A673 (cell line): ENCODE data around the gene SH2D2A. TPM values are rescaled to one million over a fixed set of nuclear protein-coding genes. Genes with fewer than 3 reads are reported as not detected.
A peak's percentile ranks its signal among the peaks of the same experiment; 100 is the strongest.

Source experiments
- Bru-seq: library from RNA; stranded (reverse); fragments of 400-500 nt; gene quantifications from one replicate; lab custom pipeline; 2021; lab: Mats Ljungman, UMichigan
- BruChase-seq, 2 experiments: library from RNA; stranded (reverse); fragments of 400-500 nt; gene quantifications; one replicate each; lab custom pipeline; 2021; lab: Mats Ljungman, UMichigan
- BruUV-seq: library from RNA; stranded (reverse); fragments of 400-500 nt; replicated peaks from 2 replicates; lab custom pipeline; 2021; lab: Mats Ljungman, UMichigan
- CTCF ChIA-PET: fragments of 300-600 bp; sonication (Branson Sonifier 250); formaldehyde crosslinking; loops from one replicate; lab custom pipeline; 2022; ENCODE audit warnings: antibody characterized with exemption; lab: Charles Lee
- POLR2A ChIA-PET: fragments of 300-600 bp; sonication (Branson Sonifier 250); formaldehyde crosslinking; loops from one replicate; lab custom pipeline; 2022; ENCODE audit warnings: antibody characterized with exemption; ENCODE audit not compliant: low non-redundant PET; lab: Charles Lee
- DNase-seq: peaks from one replicate; pipeline ENCODE4 v3.0.0-alpha.2; 2015; ENCODE audit warnings: low spot score
- H3K27ac ChIP-seq: fragments of 200-600 bp; sonication (generic); 2 replicates; pipeline ENCODE4 v1.5.1; 2016; ENCODE audit warnings: mixed run types, low read depth, mild to moderate bottlenecking, mixed read lengths, antibody characterized with exemption, low read length; ENCODE audit not compliant: poor library complexity, severe bottlenecking
- H3K27me3 ChIP-seq: fragments of 200-600 bp; sonication (generic); replicated peaks from 2 replicates; pipeline ENCODE4 v1.6.1; 2017; ENCODE audit warnings: mixed run types, low read depth, mild to moderate bottlenecking, mixed read lengths, antibody characterized with exemption, low read length; ENCODE audit not compliant: insufficient read depth, poor library complexity
- H3K36me3 ChIP-seq: fragments of 200-600 bp; sonication (generic); 2 replicates; pipeline ENCODE4 v1.6.1; 2016; ENCODE audit warnings: mixed run types, mild to moderate bottlenecking, mixed read lengths, antibody characterized with exemption, low read length; ENCODE audit not compliant: insufficient read depth, poor library complexity, severe bottlenecking
- H3K4me1 ChIP-seq: fragments of 200-600 bp; sonication (generic); 2 replicates; pipeline ENCODE4 v1.6.1; 2017; ENCODE audit warnings: mixed run types, mild to moderate bottlenecking, mixed read lengths, antibody characterized with exemption, low read length; ENCODE audit not compliant: insufficient read depth, poor library complexity, severe bottlenecking
- H3K4me3 ChIP-seq: fragments of 200-600 bp; sonication (generic); 2 replicates; pipeline ENCODE4 v1.5.1; 2016; ENCODE audit warnings: low read depth, mixed run types, mild to moderate bottlenecking, mixed read lengths, low read length; ENCODE audit not compliant: poor library complexity, severe bottlenecking
- H3K9me3 ChIP-seq: fragments of 200-600 bp; sonication (generic); 2 replicates; pipeline ENCODE4 v1.6.1; 2016; ENCODE audit warnings: mixed run types, low read depth, mild to moderate bottlenecking, mixed read lengths, antibody characterized with exemption, low read length; ENCODE audit not compliant: poor library complexity, severe bottlenecking
- EZH2 ChIP-seq: fragments of 200-600 bp; sonication (generic); IDR thresholded peaks from 2 replicates; pipeline ENCODE4 v1.6.1; 2017; ENCODE audit warnings: borderline replicate concordance, low read depth, mild to moderate bottlenecking, mixed read lengths, antibody characterized with exemption, low read length; ENCODE audit not compliant: poor library complexity, severe bottlenecking
- intact Hi-C: fragments of 100-400 bp; cut with micrococcal nuclease; formaldehyde crosslinking; loops from one replicate; pipeline ENCODE4 v1.10.0; 2022; ENCODE audit not compliant: unreplicated experiment
- long read RNA-seq: library from polyadenylated mRNA; stranded (forward); transcript quantifications from one replicate; pipeline ENCODE4 v2.0.0, GENCODE V29; 2022
- total RNA-seq: library from RNA; stranded (reverse); gene quantifications from 2 replicates; pipeline ENCODE4 v1.2.3, GENCODE V29; 2021
- TF ChIP-seq, protein P1 (sequence below): fragments of 300-800, 200-600 bp; sonication (generic); conservative IDR thresholded peaks from 2 replicates; pipeline ENCODE4 v1.5.1; 2017; ENCODE audit warnings: low read depth, mild to moderate bottlenecking, antibody characterized with exemption, low read length, moderate library complexity, mixed read lengths

SH2D2A gene
- 3.5 and 6.0 TPM in 2 replicates for total RNA-seq
- percentile 45 among the genes with signal in this experiment for Bru-seq, nascent RNA
- BruChase-seq, experiment 1, labeled RNA remaining after a 2-hour chase = percentile 27 among the genes with signal in this experiment
- BruChase-seq, experiment 2, labeled RNA remaining after a 6-hour chase = percentile 48 among the genes with signal in this experiment
- long read RNA-seq, partial matches to known transcripts = 2 of 3 reads
- long read RNA-seq, other reads (novel, unspliced or antisense) = 0 of 3 reads

- H3K9me3 ChIP-seq = no peaks in the 10 kb centered on the region
- no peaks in the 10 kb centered on the region for H3K27me3 ChIP-seq
- DNase-seq = peak; percentile 79
- intact Hi-C loops = no loop called here
- H3K27ac ChIP-seq = no peak within 1 kb of the TSS
- TF ChIP-seq EZH2 = no peak
- TF ChIP-seq, protein P1, sequence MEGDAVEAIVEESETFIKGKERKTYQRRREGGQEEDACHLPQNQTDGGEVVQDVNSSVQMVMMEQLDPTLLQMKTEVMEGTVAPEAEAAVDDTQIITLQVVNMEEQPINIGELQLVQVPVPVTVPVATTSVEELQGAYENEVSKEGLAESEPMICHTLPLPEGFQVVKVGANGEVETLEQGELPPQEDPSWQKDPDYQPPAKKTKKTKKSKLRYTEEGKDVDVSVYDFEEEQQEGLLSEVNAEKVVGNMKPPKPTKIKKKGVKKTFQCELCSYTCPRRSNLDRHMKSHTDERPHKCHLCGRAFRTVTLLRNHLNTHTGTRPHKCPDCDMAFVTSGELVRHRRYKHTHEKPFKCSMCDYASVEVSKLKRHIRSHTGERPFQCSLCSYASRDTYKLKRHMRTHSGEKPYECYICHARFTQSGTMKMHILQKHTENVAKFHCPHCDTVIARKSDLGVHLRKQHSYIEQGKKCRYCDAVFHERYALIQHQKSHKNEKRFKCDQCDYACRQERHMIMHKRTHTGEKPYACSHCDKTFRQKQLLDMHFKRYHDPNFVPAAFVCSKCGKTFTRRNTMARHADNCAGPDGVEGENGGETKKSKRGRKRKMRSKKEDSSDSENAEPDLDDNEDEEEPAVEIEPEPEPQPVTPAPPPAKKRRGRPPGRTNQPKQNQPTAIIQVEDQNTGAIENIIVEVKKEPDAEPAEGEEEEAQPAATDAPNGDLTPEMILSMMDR = no peak
- H3K4me3 ChIP-seq = no peak within 1 kb of the TSS
- ChIA-PET CTCF (no interaction called here), POLR2A (no interaction called here)
- no TSS peak for BruUV-seq
- peaks cover 31% of the 10 kb centered on the region for H3K4me1 ChIP-seq
- H3K36me3 ChIP-seq = no peaks in the 10 kb centered on the region
Observed at GRCh38 chr1:156816561-156817328, at the start of gene SH2D2A. Gene SH2D2A, minus strand, starts transcription at chr1:156816848. Its CDS starts 140 bp downstream, at chr1:156816708.

- no peak for TF ChIP-seq EZH2
- TF ChIP-seq, protein P1 = no peak
- DNase-seq = no peak
- no TSS peak for BruUV-seq
- no peaks in the 10 kb centered on the region for H3K9me3 ChIP-seq
- POLR2A ChIA-PET = no interaction called here
- H3K27ac ChIP-seq = no peak overlapping the region
- H3K4me3 ChIP-seq = no peak overlapping the region
- CTCF ChIA-PET = no interaction called here
- peaks cover 10% of the 10 kb centered on the region for H3K4me1 ChIP-seq
- H3K36me3 ChIP-seq = no peaks in the 10 kb centered on the region
- intact Hi-C loops = loop anchor here (2.0 kb wide), 1 partner anchor 21 kb away; no protein-coding TSS in a partner anchor
- peaks cover 6% of the 10 kb centered on the region for H3K27me3 ChIP-seq
Observed at GRCh38 chr1:156865865-156866248, 49.2 kb upstream of the SH2D2A start.

GRCh38 chr1:156865258-156865657 is 48.6 kb upstream of the SH2D2A start:
- TF ChIP-seq, protein P1 = no peak
- no peak for TF ChIP-seq EZH2
- Histone ChIP-seq H3K9me3 (no peaks in the 10 kb centered on the region), H3K4me3 (no peak overlapping the region), H3K4me1 (peaks cover 12% of the 10 kb centered on the region), H3K27me3 (peaks cover 6% of the 10 kb centered on the region), H3K36me3 (no peaks in the 10 kb centered on the region), H3K27ac (no peak overlapping the region)
- POLR2A ChIA-PET = no interaction called here
- CTCF ChIA-PET = no interaction called here
- no peak for DNase-seq
- no TSS peak for BruUV-seq
- intact Hi-C loops = no loop called here
